Stimulated activated memory B cell treated with anti-CD40 and anti-IgM and Interleukin-4, amounts not matched to agents 10 μg/mL and 1 μg/mL and 100 μg/mL, for 72 hours (primary cell): ENCODE results near the gene PIK3CD.
"Not testable (repeated sequence)": the region's sequence is repeated elsewhere in the genome, so short reads cannot be mapped to it uniquely, and the experiment has no call there.

ENCODE experiments used
- ATAC-seq: fragments of 150-1000 bp; cut with Tn5 transposase; 2 replicates; pipeline ENCODE4 v1.10.0; 2021
- H3K27ac Mint-ChIP-seq: one replicate; pipeline ENCODE4 v1.8.0; 2022; ENCODE audit warnings: mild to moderate bottlenecking, mixed read lengths
- H3K27me3 Mint-ChIP-seq: one replicate; pipeline ENCODE4 v1.8.0; 2022; ENCODE audit warnings: mixed read lengths
- H3K36me3 Mint-ChIP-seq: one replicate; pipeline ENCODE4 v1.8.0; 2022; ENCODE audit warnings: mixed read lengths
- H3K4me1 Mint-ChIP-seq: one replicate; pipeline ENCODE4 v1.8.0; 2022; ENCODE audit warnings: mixed read lengths
- H3K4me3 Mint-ChIP-seq: one replicate; pipeline ENCODE4 v1.8.0; 2022; ENCODE audit warnings: mild to moderate bottlenecking, moderate library complexity, mixed read lengths
- H3K9me3 Mint-ChIP-seq: one replicate; pipeline ENCODE4 v1.8.0; 2022; ENCODE audit warnings: mixed read lengths

PIK3CD gene

DNA sequence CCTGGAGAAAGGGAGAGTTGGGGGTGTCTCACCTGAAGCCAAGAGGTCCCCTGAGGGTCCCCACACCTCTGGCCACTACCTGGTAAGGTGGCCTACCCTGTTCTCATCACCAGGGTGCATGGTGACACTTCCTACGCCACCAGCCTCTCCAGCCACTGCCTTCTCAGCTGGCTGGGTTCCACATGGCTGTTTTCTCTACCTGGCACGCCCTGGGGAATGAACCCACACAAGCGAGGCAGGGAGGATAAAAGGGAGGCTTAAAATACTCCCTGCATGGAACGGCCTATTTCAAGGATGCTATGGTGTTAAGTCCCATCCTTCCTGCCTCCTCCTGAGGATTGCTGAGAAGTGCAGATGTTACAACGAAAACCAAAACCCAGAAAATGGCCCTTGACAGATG, 84.7 kb downstream of the PIK3CD start:
- Mint-ChIP-seq H3K9me3 (no peaks in the 10 kb centered on the region), H3K4me3 (no peak overlapping the region), H3K27ac (no peak overlapping the region), H3K36me3 (peaks cover 71% of the 10 kb centered on the region), H3K4me1 (peaks cover 31% of the 10 kb centered on the region), H3K27me3 (no peaks in the 10 kb centered on the region)
- no peak for ATAC-seq

GRCh38 chr1:9737057-9737456, 85.5 kb downstream of the PIK3CD start:
- no peaks in the 10 kb centered on the region for H3K9me3 Mint-ChIP-seq
- no peak overlapping the region for H3K27ac Mint-ChIP-seq
- H3K4me1 Mint-ChIP-seq = peaks cover 22% of the 10 kb centered on the region
- H3K4me3 Mint-ChIP-seq = no peak overlapping the region
- H3K27me3 Mint-ChIP-seq = no peaks in the 10 kb centered on the region
- no peak for ATAC-seq
- H3K36me3 Mint-ChIP-seq = peaks cover 70% of the 10 kb centered on the region

DNA sequence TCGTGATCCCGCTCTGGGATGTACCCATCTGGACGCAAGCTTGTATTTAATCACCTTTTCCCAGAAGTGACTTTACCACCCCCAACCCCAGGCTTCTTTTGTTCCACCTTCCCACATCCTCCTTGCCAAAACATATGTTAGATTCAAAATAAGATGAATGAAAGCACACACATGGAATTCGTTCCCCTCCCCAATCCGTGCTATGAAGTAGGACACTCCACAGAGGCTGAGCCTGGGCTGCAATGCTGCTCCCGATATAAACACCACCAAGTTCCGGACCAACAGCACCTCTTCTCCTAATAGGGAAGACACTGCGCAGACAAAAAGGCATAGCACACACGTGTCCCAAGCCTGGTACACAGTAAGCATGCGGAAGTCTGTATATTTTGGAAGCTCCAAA, 86.1 kb downstream of the PIK3CD start:
- H3K27ac Mint-ChIP-seq = no peak overlapping the region
- peaks cover 16% of the 10 kb centered on the region for H3K4me1 Mint-ChIP-seq
- H3K27me3 Mint-ChIP-seq = no peaks in the 10 kb centered on the region
- peaks cover 67% of the 10 kb centered on the region for H3K36me3 Mint-ChIP-seq
- ATAC-seq = no peak
- H3K9me3 Mint-ChIP-seq = no peaks in the 10 kb centered on the region
- no peak overlapping the region for H3K4me3 Mint-ChIP-seq

GRCh38 chr1:9744106-9744799, 92.7 kb downstream of the PIK3CD start:
- H3K27ac Mint-ChIP-seq = no peak overlapping the region
- H3K36me3 Mint-ChIP-seq = peaks cover 58% of the 10 kb centered on the region
- H3K9me3 Mint-ChIP-seq = no peaks in the 10 kb centered on the region
- H3K4me3 Mint-ChIP-seq = no peak overlapping the region
- no peaks in the 10 kb centered on the region for H3K27me3 Mint-ChIP-seq
- no peak for ATAC-seq
- no peaks in the 10 kb centered on the region for H3K4me1 Mint-ChIP-seq

DNA sequence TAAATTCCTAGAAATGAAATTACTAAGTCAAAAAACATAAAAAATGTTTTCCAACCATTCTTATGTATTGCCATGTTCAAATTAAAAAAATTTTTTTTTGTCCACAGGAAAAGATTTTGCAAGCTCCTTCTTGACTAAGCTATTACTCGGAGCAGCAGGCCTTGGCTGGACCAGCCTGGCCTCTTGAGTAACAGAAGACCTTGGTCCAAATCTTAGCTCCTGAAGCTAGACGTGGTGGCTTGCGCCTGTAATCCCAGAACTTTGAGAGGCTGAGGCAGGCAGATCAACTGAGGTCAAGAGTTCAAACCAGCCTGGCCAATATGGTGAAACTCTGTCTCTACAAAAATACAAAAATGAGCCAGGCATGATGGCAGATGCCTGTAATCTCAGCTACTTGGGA, 94.7 kb downstream of the PIK3CD start:
- Mint-ChIP-seq H3K4me3 (no peak overlapping the region), H3K27ac (no peak overlapping the region), H3K36me3 (peaks cover 62% of the 10 kb centered on the region), H3K9me3 (no peaks in the 10 kb centered on the region), H3K27me3 (no peaks in the 10 kb centered on the region), H3K4me1 (peaks cover 8% of the 10 kb centered on the region)
- no peak for ATAC-seq

GRCh38 chr1:9746651-9747050, 95.1 kb downstream of the PIK3CD start:
- Mint-ChIP-seq H3K36me3 (peaks cover 63% of the 10 kb centered on the region), H3K27me3 (no peaks in the 10 kb centered on the region), H3K9me3 (no peaks in the 10 kb centered on the region), H3K4me3 (no peak overlapping the region), H3K27ac (no peak overlapping the region), H3K4me1 (peaks cover 13% of the 10 kb centered on the region)
- no peak for ATAC-seq

- H3K27ac Mint-ChIP-seq, ATAC-seq: not testable (repeated sequence)
- peaks cover 58% of the 10 kb centered on the region for H3K36me3 Mint-ChIP-seq
These were observed 96.9 kb downstream of the PIK3CD start for GRCh38 chr1:9748391-9748790.

DNA sequence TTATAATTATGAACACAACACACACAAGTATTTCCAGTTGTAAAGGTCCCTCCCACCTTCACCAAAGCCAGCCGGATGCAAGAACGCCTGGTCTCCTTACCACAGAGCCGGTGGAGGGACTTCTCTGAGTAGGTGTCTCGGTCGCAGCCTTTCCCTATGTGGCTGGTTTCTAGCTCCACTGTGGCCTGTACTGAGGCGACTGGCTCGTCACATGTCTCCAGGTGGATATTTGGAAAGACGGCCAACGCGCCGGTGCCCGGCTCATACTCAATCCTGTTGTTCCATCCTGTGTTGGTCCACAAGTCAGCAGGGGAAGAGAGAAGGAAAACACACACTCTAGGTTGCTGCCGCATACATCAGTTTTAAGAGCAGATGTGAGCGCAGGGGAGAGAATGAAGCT, 97.8 kb downstream of the PIK3CD start:
- no peak for ATAC-seq
- Mint-ChIP-seq H3K4me3 (no peak overlapping the region), H3K9me3 (no peaks in the 10 kb centered on the region), H3K27me3 (no peaks in the 10 kb centered on the region), H3K36me3 (peaks cover 49% of the 10 kb centered on the region), H3K4me1 (peaks cover 18% of the 10 kb centered on the region), H3K27ac (no peak overlapping the region)

More at GRCh38 chr1:9748391-9748790, 96.9 kb downstream of the PIK3CD start:
- peaks cover 18% of the 10 kb centered on the region for H3K4me1 Mint-ChIP-seq
- H3K27me3 Mint-ChIP-seq, H3K4me3 Mint-ChIP-seq, H3K9me3 Mint-ChIP-seq: not testable (repeated sequence)

DNA sequence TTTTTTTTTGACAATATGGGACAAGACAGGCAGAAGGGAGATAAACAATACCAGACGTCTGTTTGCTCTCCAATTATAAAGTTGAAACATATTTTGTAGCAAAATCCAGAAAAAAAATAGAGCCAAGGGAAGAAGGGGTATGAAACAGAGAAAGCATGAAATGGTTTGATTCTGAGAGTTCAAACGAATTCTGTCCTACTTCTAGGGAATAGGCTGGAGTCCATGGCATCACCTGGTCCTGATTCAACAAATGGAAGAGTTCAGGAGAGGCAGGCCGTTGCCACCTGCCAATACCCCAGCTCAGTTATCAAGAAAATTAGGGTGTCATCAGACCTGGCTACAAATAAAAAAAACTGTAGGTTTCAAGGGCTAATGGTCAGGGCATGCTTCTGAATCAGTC, 100.4 kb downstream of the PIK3CD start:
- H3K27me3 Mint-ChIP-seq = no peaks in the 10 kb centered on the region
- no peak for ATAC-seq
- H3K9me3 Mint-ChIP-seq = no peaks in the 10 kb centered on the region
- no peak overlapping the region for H3K4me3 Mint-ChIP-seq
- peaks cover 18% of the 10 kb centered on the region for H3K4me1 Mint-ChIP-seq
- H3K36me3 Mint-ChIP-seq = peaks cover 58% of the 10 kb centered on the region
- H3K27ac Mint-ChIP-seq = peak overlapping the region; percentile 17

- peaks cover 55% of the 10 kb centered on the region for H3K36me3 Mint-ChIP-seq
- no peak overlapping the region for H3K27ac Mint-ChIP-seq
- H3K9me3 Mint-ChIP-seq = no peaks in the 10 kb centered on the region
- H3K4me3 Mint-ChIP-seq = no peak overlapping the region
- H3K4me1 Mint-ChIP-seq = peaks cover 18% of the 10 kb centered on the region
- ATAC-seq = no peak
- H3K27me3 Mint-ChIP-seq = no peaks in the 10 kb centered on the region
These were observed 101.6 kb downstream of the PIK3CD start for GRCh38 chr1:9753121-9753531.

- H3K36me3 Mint-ChIP-seq = peaks cover 35% of the 10 kb centered on the region
- no peaks in the 10 kb centered on the region for H3K27me3 Mint-ChIP-seq
- H3K27ac Mint-ChIP-seq = peak overlapping the region; percentile 6
These were observed 104.0 kb downstream of the PIK3CD start for GRCh38 chr1:9755441-9755995.

DNA sequence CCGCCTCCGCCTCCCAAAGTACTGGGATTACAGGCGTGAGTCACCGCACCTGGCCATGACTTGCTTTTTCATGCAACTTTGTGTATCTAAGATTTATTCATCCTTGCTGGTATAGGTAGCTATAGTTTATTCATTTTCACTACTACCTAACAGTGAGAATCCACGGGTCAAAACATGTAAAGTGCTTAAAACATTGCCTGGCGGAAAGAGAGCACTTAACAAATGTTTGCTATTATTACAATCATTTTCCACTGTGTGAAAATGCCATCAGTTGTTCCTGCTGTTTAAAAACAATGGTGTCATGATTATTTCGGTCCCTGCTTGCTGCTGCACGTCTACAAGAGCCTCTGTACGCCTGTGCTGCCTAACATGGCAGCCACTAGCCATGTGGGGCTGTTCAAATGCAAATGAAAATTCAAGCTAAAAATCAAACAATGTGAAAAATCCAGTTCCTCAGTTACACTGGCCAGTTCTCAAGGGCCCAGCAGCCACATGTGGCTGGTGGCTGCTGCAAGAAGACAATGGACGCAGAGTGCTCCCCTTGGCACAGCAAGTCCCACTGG, 107.1 kb downstream of the PIK3CD start:
- H3K36me3 Mint-ChIP-seq = peaks cover 31% of the 10 kb centered on the region
- no peak overlapping the region for H3K4me3 Mint-ChIP-seq
- peaks cover 19% of the 10 kb centered on the region for H3K4me1 Mint-ChIP-seq
- no peaks in the 10 kb centered on the region for H3K9me3 Mint-ChIP-seq
- no peaks in the 10 kb centered on the region for H3K27me3 Mint-ChIP-seq
- no peak overlapping the region for H3K27ac Mint-ChIP-seq
- no peak for ATAC-seq

More at GRCh38 chr1:9755441-9755995, 104.0 kb downstream of the PIK3CD start:
- H3K4me3 Mint-ChIP-seq = no peak overlapping the region
- peaks cover 23% of the 10 kb centered on the region for H3K4me1 Mint-ChIP-seq
- H3K9me3 Mint-ChIP-seq = no peaks in the 10 kb centered on the region
- no peak for ATAC-seq

DNA sequence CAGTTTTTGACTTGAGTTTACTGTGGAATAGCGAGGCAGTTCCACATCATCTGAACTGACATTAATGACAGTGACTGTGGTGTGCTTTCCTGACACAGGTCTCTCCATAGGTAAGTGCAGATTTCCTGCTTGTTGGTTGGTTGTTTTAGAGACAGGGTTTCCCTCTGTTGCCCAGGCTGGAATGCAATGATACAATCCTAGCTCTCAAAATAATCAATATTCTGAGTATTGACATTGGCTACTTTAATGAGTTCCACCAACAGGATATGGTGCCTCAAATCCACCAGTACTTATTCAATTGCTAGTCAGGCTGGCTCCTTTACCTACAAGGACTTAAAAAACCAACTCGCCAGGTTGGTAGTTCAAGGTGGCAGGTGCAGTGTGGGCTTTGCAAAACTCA, 108.4 kb downstream of the PIK3CD start:
- Mint-ChIP-seq H3K4me3 (no peak overlapping the region), H3K27ac (no peak overlapping the region), H3K27me3 (no peaks in the 10 kb centered on the region), H3K9me3 (no peaks in the 10 kb centered on the region), H3K36me3 (peaks cover 30% of the 10 kb centered on the region), H3K4me1 (peaks cover 29% of the 10 kb centered on the region)
- no peak for ATAC-seq

- Mint-ChIP-seq H3K4me1 (peaks cover 29% of the 10 kb centered on the region), H3K27me3 (no peaks in the 10 kb centered on the region), H3K9me3 (no peaks in the 10 kb centered on the region), H3K27ac (no peak overlapping the region), H3K36me3 (peaks cover 22% of the 10 kb centered on the region), H3K4me3 (no peak overlapping the region)
- ATAC-seq = no peak
These were observed 109.3 kb downstream of the PIK3CD start for GRCh38 chr1:9760824-9761223.

- peaks cover 22% of the 10 kb centered on the region for H3K36me3 Mint-ChIP-seq
- peaks cover 29% of the 10 kb centered on the region for H3K4me1 Mint-ChIP-seq
- H3K9me3 Mint-ChIP-seq = no peaks in the 10 kb centered on the region
- no peak overlapping the region for H3K27ac Mint-ChIP-seq
- H3K4me3 Mint-ChIP-seq = no peak overlapping the region
- ATAC-seq = no peak
- H3K27me3 Mint-ChIP-seq = no peaks in the 10 kb centered on the region
These were observed 110.3 kb downstream of the PIK3CD start for GRCh38 chr1:9761855-9762254.

DNA sequence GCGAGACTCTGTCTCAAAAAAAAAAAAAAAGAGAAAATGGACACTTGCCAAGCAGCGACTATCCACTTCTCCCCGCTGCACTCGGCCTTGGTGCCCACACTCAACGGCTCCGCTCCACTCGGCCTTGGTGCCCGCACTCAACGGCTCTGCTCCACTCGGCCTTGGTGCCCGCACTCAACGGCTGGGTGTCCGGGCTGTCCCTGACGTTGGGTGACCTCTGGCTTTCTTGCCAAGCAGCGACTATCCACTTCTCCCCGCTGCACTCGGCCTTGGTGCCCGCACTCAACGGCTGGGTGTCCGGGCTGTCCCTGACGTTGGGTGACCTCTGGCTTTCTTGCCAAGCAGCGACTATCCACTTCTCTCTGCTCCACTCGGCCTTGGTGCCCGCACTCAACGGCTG, 110.9 kb downstream of the PIK3CD start:
- not testable (repeated sequence) for H3K27ac Mint-ChIP-seq, H3K4me3 Mint-ChIP-seq, ATAC-seq, H3K9me3 Mint-ChIP-seq, H3K27me3 Mint-ChIP-seq
- Mint-ChIP-seq H3K36me3 (peaks cover 22% of the 10 kb centered on the region), H3K4me1 (peaks cover 29% of the 10 kb centered on the region)
